D721Med (cell line): ENCODE measurements around the gene CSRP2.

ENCODE experiments used
- DNase-seq: peaks from one replicate; pipeline ENCODE4 v3.0.0; 2011; ENCODE audit warnings: low spot score; ENCODE audit not compliant: insufficient read length
- FAIRE-seq: peaks from 2 replicates; lab custom pipeline; 2011; peaks lifted over from hg19 to GRCh38; lab: Jason Lieb, UNC
- CTCF ChIP-seq: IDR thresholded peaks from 2 replicates; pipeline ENCODE4 v1.5.1; 2012; ENCODE audit warnings: mild to moderate bottlenecking, control low read depth; ENCODE audit not compliant: insufficient read depth; ENCODE audit errors: missing control alignments

Gene CSRP2

DNA sequence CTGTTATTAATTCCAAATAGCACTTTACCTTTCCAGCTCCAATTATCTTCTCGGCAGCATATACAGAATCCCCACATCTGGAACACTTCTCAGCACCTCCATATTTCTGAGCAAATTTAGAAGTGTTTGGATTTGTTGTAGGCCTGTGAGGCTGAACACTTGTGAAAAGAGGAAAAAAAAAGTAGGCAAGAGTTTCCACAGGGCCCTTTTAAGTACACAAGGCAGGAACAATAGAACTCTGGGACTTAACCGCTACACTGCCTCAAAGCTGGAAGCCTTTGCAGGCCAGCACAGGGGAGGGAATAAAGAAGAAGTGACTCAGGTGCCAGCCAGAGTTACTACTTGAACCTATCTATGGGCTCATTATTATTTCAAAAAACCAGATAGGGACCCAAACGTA lies 18.6 kb downstream of the CSRP2 start:
- FAIRE-seq: no peak
- no peak for TF ChIP-seq CTCF
- DNase-seq: no peak

- no peak for TF ChIP-seq CTCF
- DNase-seq (no peak), FAIRE-seq (no peak)
Observed at GRCh38 chr12:76859611-76860010, 19.2 kb downstream of the CSRP2 start.

- FAIRE-seq (no peak), DNase-seq (no peak)
- TF ChIP-seq CTCF: no peak
Observed at GRCh38 chr12:76856018-76856644, 22.7 kb downstream of the CSRP2 start.

DNA sequence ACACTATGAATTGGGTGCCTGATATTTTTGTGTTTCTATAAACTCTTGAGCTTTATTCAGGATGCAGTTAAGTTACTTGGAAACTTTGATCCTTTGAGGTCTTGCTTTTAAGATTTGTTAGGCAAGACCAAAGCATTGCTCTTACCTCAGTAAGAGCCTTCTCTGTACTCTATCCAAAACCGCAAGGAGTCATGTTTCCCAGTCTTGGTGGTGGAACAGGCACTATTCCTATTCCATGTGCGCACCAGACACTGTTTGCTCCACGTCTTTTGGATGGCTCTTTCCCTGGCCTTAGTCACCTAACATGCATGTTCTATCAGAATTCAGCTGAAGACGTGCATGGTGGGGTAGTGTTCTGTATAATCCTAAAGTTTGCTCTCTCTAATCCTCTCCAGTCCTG lies 23.5 kb downstream of the CSRP2 start:
- no peak for DNase-seq
- FAIRE-seq: no peak
- no peak for TF ChIP-seq CTCF

DNA sequence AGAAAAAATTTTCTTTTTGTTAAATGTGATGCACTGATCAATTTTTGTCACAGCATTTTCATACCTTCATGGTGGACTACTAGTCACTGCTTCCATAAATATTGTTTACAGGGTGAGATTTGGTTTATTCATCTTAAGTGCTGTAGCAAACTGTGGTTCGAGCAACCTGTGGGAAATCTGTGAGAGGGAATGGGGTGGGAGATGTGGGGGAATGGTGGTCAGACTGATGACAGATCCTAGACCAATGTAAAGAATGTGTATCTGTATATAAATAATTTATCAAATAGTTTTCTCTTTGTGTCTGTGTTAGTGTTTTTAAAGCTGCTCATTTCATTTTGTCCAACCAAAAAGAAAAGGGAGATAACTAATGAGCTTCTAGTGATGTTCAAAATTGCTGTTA lies 26.7 kb downstream of the CSRP2 start:
- FAIRE-seq (no peak), DNase-seq (no peak)
- TF ChIP-seq CTCF: no peak

GRCh38 chr12:76848132-76848531 lies 30.7 kb downstream of the CSRP2 start:
- FAIRE-seq (no peak), DNase-seq (no peak)
- no peak for TF ChIP-seq CTCF

DNA sequence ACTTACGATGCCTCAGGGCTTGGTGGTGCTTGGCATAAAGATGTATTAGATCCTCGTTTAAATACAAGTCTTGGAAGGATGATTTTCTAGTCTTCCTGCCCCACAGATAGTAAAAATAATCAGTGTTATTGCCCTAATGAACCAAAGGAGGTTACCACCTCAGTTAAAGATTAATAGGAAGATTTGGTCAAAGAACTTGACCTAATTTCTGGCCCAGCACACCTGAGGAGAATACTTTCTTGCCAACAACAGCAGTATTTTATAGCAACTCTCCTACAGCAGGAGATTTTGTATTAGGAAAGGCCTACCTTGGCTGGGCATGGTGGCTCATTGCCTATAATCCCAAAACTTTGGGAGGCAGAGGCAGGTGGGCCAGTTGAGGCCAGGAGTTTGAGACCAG lies 31.6 kb downstream of the CSRP2 start:
- TF ChIP-seq CTCF: no peak
- DNase-seq (no peak), FAIRE-seq (no peak)
